Measurements from ENCODE around the gene RBMS3.

The RBMS3 gene

DNA sequence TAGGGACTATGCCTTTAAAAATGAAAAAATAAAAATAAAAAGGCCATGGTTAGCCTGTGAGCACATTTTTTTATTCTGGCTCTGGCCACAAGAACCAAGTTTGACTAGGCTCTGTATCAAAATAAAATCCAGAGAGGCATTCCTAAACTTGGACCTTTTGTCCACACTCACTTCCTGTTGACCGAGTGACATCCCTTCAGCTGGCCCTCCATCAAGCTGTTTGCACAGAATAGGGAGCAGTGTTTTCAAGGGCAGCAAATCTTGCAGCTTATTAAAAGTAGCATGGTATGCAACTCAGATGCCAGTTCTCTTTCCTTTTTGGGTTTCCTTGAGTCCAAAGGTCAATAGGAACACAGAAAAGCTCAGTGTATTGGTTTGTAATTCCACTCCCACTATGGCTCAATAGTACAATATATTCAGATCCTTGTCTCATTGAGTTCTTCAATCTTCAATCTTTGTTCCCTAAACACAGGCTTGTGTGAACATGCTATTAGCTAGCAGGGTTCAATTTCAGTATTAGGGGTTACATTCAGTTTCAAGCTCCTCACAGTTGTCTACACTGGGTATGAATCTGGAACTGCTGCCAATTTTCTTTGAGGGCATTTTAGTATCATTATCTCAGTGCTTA is 244.5 kb downstream of the RBMS3 start:
- no peak for DNase-seq (ENCODE audit: low spot score)

DNA sequence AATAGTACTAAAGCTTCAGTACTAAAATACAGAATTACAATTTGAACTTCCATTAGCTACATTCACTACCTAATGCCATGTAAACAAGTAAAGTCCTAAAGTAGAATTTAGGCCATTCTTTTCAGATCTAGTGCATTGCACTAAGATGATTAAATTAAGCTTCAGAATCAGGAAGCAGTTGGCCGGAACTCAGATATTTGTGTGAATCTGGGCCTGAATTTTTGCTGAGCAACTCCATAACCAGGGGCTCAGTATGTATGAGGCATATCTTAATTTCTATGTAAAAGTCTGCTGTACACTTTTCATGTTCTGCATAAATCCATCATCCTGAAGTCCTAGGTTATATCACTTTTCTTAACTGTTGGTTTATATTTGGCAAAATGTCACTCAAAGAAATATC is 246.4 kb downstream of the RBMS3 start:
- DNase-seq (ENCODE audit: low spot score) = no peak

DNA sequence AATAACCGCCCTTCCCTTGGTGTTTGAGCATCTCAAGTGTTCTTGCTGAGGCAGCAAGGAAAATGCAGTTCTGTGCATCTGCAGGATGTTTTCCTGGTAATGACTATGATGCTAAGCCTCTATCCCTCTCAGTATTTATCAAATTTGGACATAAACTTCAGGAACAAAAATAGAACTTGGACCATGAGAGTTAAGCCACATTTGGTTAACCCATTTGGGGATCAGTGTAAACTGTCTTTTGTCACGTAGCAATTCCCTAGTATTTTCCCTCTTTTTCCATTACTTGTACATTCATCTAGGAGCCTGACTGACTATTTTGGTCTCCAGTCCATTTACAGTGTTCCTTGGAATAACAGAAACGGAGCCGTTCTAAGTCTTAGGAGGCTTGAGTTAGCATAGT is 250.8 kb downstream of the RBMS3 start:
- DNase-seq (ENCODE audit: low spot score) = no peak

DNA sequence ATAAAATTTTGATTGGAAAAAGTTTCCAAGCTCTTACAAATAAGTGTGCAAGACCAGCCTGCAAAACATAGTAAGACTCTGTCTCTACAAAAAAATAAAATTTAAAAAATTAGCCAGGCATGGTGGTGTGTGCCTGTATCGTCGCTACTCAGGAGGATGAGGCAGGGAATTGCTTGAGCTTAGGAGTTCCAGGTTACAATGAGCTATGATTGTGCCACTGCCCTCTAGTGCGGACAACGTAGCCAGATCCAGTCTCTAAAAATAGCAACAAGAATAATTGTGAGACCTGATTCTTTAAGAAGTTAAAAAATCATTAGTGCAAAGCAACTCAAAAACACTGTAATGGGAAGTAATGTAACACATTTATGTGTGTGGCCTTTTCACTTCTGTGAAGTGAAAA is 251.6 kb downstream of the RBMS3 start:
- no peak for DNase-seq (ENCODE audit: low spot score)

DNA sequence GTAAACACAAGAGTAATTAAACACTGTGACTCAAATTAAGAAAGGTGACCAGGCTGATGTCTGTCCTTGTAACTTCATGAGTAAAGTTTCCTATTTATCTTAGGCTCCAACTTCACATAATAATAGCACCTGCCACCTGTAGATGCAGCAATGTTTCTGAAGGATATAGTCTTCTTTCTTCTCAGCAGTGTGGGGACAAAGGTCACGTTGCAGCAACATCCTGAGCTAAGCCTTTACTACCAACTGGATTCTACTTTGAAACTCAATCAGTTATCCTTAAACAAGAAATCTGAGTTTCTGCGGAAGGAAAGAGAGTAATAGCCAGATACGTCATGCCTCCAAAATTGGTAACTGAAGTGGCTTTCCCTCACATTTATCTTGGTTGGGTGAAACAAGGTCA is 253.1 kb downstream of the RBMS3 start:
- DNase-seq (ENCODE audit: low spot score) = no peak

GRCh38 chr3:29536016-29536758 is 255.3 kb downstream of the RBMS3 start:
- DNase-seq (ENCODE audit: low spot score) = no peak

DNA sequence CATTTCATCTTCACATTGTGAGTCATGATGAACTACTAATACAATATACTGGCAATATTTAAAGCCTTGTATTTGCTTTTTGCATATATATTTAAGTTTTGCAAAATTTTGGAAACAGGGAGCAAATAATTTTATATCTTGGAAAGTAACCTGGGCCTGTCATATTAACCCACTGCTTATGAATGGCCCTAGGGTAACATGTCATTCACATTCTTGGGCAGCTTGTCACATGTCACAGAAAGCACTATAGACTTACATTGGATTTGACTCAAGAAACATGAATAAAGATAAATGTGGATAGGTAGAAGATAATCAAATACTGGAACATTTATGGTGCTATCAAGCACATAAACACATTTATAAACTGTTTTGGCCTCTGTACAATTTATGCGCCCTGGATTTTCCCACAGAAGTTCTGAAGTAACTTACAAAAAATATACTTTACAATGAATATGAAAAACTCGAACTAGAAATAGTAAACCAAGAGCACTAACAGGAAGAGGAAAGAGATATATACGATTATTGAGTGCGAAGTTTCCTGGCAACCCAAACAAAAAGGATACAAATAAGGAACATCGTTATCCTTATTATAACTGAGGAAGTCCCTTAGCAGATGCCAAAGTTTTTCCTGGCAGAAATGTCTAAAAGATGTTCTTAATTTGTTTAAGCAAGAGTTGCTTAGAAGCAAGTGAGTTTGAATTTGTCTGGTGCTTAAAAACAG is 257.2 kb downstream of the RBMS3 start:
- DNase-seq (ENCODE audit: low spot score) = no peak

DNA sequence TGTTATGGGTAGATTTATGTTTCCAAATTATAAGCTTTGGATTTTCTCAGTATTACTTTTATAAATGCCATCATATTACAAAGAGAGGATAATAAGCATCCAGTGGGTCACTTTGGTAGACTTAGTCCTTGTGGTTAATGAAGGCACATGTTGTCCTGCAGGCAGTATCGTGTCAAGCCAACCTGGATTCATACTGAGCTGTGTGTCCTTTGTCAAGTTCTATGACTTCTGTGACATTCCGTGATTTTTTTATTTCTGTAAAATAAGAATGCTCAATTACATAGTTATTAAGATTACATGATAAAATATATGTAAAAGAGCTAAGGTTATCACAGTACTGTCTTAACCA is 257.7 kb downstream of the RBMS3 start:
- DNase-seq (ENCODE audit: low spot score) = no peak

- no peak for DNase-seq (ENCODE audit: low spot score)
Observed at GRCh38 chr3:29540544-29540943, 259.7 kb downstream of the RBMS3 start.

- DNase-seq (ENCODE audit: low spot score) = no peak
Observed at GRCh38 chr3:29544701-29545363, 264.0 kb downstream of the RBMS3 start.

DNA sequence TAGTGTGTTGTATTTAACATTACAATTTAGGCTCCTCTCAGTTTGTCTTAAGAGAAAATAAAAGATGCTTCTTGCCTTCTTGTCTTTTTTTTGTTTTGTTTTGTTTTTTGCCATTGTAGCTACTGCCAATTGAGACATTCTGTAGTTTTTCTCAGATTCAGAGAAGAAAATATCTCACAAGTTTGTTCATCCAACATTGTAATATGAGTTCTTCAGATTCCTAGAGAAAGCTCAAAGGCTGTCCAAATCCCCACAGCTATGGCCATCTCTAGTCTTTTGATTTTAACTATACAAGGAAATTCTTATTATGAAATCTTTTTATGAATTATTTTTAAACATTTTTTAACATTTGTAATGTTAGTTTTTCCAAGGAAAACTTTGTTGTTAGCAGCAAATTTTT is 264.7 kb downstream of the RBMS3 start:
- DNase-seq (ENCODE audit: low spot score) = no peak

GRCh38 chr3:29552051-29552450 is 271.2 kb downstream of the RBMS3 start:
- DNase-seq (ENCODE audit: low spot score) = no peak

- no peak for DNase-seq (ENCODE audit: low spot score)
Observed at GRCh38 chr3:29554566-29554965, 273.7 kb downstream of the RBMS3 start.

GRCh38 chr3:29555590-29555989 is 274.7 kb downstream of the RBMS3 start:
- DNase-seq (ENCODE audit: low spot score) = no peak

DNA sequence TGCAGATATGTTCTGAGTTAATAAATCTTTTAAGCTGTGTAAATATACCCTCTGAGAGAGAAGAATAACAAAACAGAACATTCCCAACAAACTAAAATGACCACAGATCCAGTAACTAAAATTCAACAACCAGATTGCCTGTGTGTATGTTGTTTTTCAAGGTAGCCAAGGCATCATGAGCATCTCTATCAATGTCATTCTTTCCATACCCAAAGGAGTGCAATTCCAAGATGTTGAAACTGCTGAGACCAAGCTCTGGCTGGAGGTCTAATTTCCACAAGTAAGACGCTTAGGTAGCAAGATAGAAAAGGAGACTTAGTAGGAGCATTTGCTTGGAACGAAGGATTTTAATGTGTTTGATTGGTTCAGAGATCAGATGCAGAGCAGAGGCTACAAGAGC is 276.3 kb downstream of the RBMS3 start:
- DNase-seq (ENCODE audit: low spot score) = no peak

GRCh38 chr3:29557825-29558224 is 277.0 kb downstream of the RBMS3 start:
- no peak for DNase-seq (ENCODE audit: low spot score)

DNA sequence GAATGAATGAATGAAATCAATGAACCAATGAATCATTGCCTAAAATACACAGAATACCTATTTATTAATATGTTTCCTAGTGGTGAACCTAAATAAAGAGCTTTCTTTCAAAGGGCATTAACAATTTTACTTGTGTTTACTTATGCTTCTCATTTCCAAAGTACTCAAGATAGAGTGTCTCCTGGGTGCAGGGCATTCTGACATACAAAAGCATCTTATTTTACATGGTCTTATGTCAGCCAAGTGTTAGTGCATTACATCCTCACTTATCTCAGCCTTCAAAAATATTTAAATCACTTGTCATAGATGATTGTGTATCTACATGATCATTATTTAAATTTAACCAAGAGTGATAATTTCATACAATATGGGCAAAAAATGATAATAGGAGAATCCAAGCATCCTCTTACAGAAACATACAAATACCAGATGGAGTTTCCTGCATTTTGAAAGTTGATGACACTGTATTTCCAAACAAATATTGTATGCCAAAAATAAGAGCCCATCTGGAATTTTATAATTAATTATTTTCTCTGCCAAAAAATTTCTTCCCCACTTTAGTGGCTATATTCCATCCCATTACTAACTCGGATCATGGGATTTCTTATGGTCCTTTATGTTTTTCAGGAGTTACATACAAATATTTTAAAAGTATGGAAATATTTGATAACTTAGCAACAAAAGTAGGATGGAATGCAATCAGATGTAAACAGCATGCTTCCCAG is 279.0 kb downstream of the RBMS3 start:
- DNase-seq (ENCODE audit: low spot score) = no peak

- DNase-seq (ENCODE audit: low spot score) = no peak
Observed at GRCh38 chr3:29561651-29562149, 280.8 kb downstream of the RBMS3 start.

DNA sequence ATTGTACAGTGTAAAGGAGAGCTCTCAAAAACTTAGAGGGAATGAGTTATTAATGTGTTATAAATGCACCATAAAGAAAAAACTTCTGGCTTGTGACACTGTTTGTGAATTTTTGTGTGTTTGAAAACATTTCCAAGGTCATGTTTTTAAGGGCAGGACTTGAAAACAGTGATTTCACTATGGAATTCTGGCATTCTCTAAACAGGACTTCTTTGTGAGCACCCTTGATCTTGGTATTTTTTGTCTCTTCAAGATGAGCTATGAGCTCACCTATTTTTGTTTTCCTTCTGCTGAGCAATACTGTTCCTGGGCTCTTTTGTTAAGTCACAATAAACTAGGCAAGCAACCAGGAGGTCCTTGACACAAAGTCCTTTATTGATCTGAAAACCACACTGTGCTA is 284.4 kb downstream of the RBMS3 start:
- DNase-seq (ENCODE audit: low spot score) = no peak

DNA sequence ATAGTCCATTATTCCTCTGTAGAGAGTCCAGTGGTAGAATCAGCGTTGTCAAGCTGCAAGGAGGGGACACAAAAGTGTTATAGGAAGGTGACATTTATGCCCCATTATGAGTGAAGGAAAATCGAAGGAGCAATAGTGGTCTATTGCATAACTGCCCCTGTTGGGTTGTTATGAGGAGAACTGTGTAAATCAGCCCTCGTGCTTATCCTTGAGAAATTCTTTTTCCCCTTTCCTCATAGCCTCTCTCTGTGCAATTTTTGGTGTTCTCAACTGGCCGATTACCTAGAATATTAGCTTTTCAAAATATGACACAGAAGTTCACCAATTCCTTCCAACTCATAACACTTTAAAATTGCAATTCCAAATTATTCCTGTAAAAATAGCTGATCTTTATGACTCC is 286.6 kb downstream of the RBMS3 start:
- DNase-seq (ENCODE audit: low spot score) = no peak

- no peak for DNase-seq (ENCODE audit: low spot score)
Observed at GRCh38 chr3:29568355-29568754, 287.5 kb downstream of the RBMS3 start.

DNA sequence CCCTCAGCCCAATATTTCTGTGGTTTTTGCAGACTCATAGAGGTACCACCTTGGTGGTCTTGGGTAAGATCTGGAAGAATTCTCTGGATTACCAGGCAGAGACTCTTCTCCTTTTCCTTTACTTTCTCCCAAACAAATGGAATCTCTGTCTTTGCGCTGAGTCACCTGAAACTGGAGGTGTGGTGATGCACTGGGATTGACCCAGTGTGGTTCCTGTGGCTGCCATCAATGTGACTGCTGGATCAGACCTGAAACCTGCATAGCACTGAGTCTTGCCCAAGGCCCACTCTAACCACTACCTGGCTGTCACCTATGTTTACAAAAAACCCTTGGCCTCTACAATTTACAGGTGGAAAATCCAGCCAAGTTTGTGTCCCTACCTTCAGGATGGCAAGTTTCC is 295.3 kb downstream of the RBMS3 start:
- no peak for DNase-seq (ENCODE audit: low spot score)

Measured in D341Med (cell line).